Activated T-cell treated with anti-CD3 and anti-CD28 coated beads, Interleukin-2, amount 50 U/mL, for 4 hours (primary cell): ENCODE results near the gene UBE2E2. TPM values are rescaled to one million over a fixed set of nuclear protein-coding genes. Genes with fewer than 3 reads are reported as not detected.

Source experiments
- ATAC-seq, 2 donors: fragments of 200-7000 bp; cut with Tn5 transposase; one replicate each; pipeline ENCODE4 v1.10.0; 2021
- DNase-seq: peaks from one replicate; pipeline ENCODE4 v3.0.0-alpha.2; 2020
- H3K27me3 Mint-ChIP-seq: one replicate; pipeline ENCODE4 v1.8.0; 2021; ENCODE audit warnings: low read depth, mixed read lengths
- H3K36me3 Mint-ChIP-seq: one replicate; pipeline ENCODE4 v1.8.0; 2022; ENCODE audit warnings: mixed read lengths; ENCODE audit not compliant: insufficient read depth
- H3K4me1 Mint-ChIP-seq: one replicate; pipeline ENCODE4 v1.8.0; 2021; ENCODE audit warnings: low read depth, mixed read lengths
- H3K4me3 Mint-ChIP-seq: one replicate; pipeline ENCODE4 v1.8.0; 2021; ENCODE audit warnings: mild to moderate bottlenecking, moderate library complexity, mixed read lengths
- H3K9me3 Mint-ChIP-seq: one replicate; pipeline ENCODE4 v1.8.0; 2021; ENCODE audit warnings: mixed read lengths
- total RNA-seq, 3 donors: library from RNA; stranded (reverse); gene quantifications; one replicate each; pipeline ENCODE4 v1.2.1, GENCODE V29; 2021

UBE2E2 gene
- total RNA-seq, 3 donors from 2014 or later: 8.7 to 11.5 (median 10.4) TPM

GRCh38 chr3:23240171-23240785 is 37.2 kb downstream of the UBE2E2 start:
- Mint-ChIP-seq H3K9me3 (no peaks in the 10 kb centered on the region), H3K4me1 (peaks cover 11% of the 10 kb centered on the region), H3K4me3 (no peak overlapping the region), H3K27me3 (no peaks in the 10 kb centered on the region), H3K36me3 (no peaks in the 10 kb centered on the region)
- no peak for ATAC-seq
- DNase-seq: no peak

- ATAC-seq: no peak
- no peak for DNase-seq
- Mint-ChIP-seq H3K4me1 (peaks cover 5% of the 10 kb centered on the region), H3K36me3 (no peaks in the 10 kb centered on the region), H3K27me3 (no peaks in the 10 kb centered on the region), H3K4me3 (no peak overlapping the region), H3K9me3 (no peaks in the 10 kb centered on the region)
Measured at GRCh38 chr3:23241256-23241655, 38.1 kb downstream of the UBE2E2 start.

- peaks cover 5% of the 10 kb centered on the region for H3K4me1 Mint-ChIP-seq
- no peaks in the 10 kb centered on the region for H3K9me3 Mint-ChIP-seq
- DNase-seq: no peak
- no peak overlapping the region for H3K4me3 Mint-ChIP-seq
- no peak for ATAC-seq
- H3K36me3 Mint-ChIP-seq: no peaks in the 10 kb centered on the region
- H3K27me3 Mint-ChIP-seq: no peaks in the 10 kb centered on the region
Measured at GRCh38 chr3:23242106-23242505, 39.0 kb downstream of the UBE2E2 start.

- Mint-ChIP-seq H3K4me3 (no peak overlapping the region), H3K36me3 (peaks cover 2% of the 10 kb centered on the region), H3K9me3 (no peaks in the 10 kb centered on the region), H3K4me1 (peaks cover 1% of the 10 kb centered on the region), H3K27me3 (no peaks in the 10 kb centered on the region)
- DNase-seq (no peak), ATAC-seq (no peak)
Measured at GRCh38 chr3:23244324-23245041, 41.4 kb downstream of the UBE2E2 start.

- H3K4me1 Mint-ChIP-seq: peaks cover 11% of the 10 kb centered on the region
- H3K4me3 Mint-ChIP-seq: no peak overlapping the region
- H3K27me3 Mint-ChIP-seq: no peaks in the 10 kb centered on the region
- H3K9me3 Mint-ChIP-seq: no peaks in the 10 kb centered on the region
- H3K36me3 Mint-ChIP-seq: peaks cover 2% of the 10 kb centered on the region
- no peak for DNase-seq
- no peak for ATAC-seq
Measured at GRCh38 chr3:23246651-23247050, 43.5 kb downstream of the UBE2E2 start.

- peaks cover 9% of the 10 kb centered on the region for H3K4me1 Mint-ChIP-seq
- H3K4me3 Mint-ChIP-seq: no peak overlapping the region
- no peaks in the 10 kb centered on the region for H3K9me3 Mint-ChIP-seq
- ATAC-seq: no peak
- peaks cover 2% of the 10 kb centered on the region for H3K36me3 Mint-ChIP-seq
- no peak for DNase-seq
- H3K27me3 Mint-ChIP-seq: no peaks in the 10 kb centered on the region
Measured at GRCh38 chr3:23248594-23249131, 45.5 kb downstream of the UBE2E2 start.

GRCh38 chr3:23249961-23250360 is 46.8 kb downstream of the UBE2E2 start:
- peak; percentile 69 to 78 for ATAC-seq
- H3K36me3 Mint-ChIP-seq: peaks cover 2% of the 10 kb centered on the region

GRCh38 chr3:23252122-23252521 is 49.0 kb downstream of the UBE2E2 start:
- Mint-ChIP-seq H3K9me3 (no peaks in the 10 kb centered on the region), H3K4me1 (peaks cover 15% of the 10 kb centered on the region), H3K4me3 (no peak overlapping the region), H3K36me3 (peaks cover 2% of the 10 kb centered on the region), H3K27me3 (no peaks in the 10 kb centered on the region)
- ATAC-seq (no peak), DNase-seq (no peak)

More at GRCh38 chr3:23249961-23250360, 46.8 kb downstream of the UBE2E2 start:
- DNase-seq: no peak
- Mint-ChIP-seq H3K27me3 (no peaks in the 10 kb centered on the region), H3K4me3 (no peak overlapping the region), H3K4me1 (peaks cover 13% of the 10 kb centered on the region), H3K9me3 (no peaks in the 10 kb centered on the region)

- Mint-ChIP-seq H3K36me3 (peaks cover 4% of the 10 kb centered on the region), H3K4me3 (no peak overlapping the region)
- peak; percentile 31 to 33 for ATAC-seq
Measured at GRCh38 chr3:23253214-23253613, 50.1 kb downstream of the UBE2E2 start.

GRCh38 chr3:23254282-23254681 is 51.2 kb downstream of the UBE2E2 start:
- peaks cover 2% of the 10 kb centered on the region for H3K36me3 Mint-ChIP-seq
- H3K9me3 Mint-ChIP-seq: peaks cover 4% of the 10 kb centered on the region
- no peaks in the 10 kb centered on the region for H3K27me3 Mint-ChIP-seq
- H3K4me3 Mint-ChIP-seq: no peak overlapping the region
- H3K4me1 Mint-ChIP-seq: peaks cover 15% of the 10 kb centered on the region
- ATAC-seq: no peak
- DNase-seq: no peak

More at GRCh38 chr3:23253214-23253613, 50.1 kb downstream of the UBE2E2 start:
- Mint-ChIP-seq H3K27me3 (no peaks in the 10 kb centered on the region), H3K9me3 (peaks cover 4% of the 10 kb centered on the region), H3K4me1 (peaks cover 15% of the 10 kb centered on the region)
- no peak for DNase-seq

- no peaks in the 10 kb centered on the region for H3K27me3 Mint-ChIP-seq
- peaks cover 2% of the 10 kb centered on the region for H3K36me3 Mint-ChIP-seq
- peaks cover 14% of the 10 kb centered on the region for H3K4me1 Mint-ChIP-seq
- ATAC-seq: no peak
- H3K4me3 Mint-ChIP-seq: no peak overlapping the region
- H3K9me3 Mint-ChIP-seq: peaks cover 4% of the 10 kb centered on the region
- DNase-seq: no peak
Measured at GRCh38 chr3:23254835-23255234, 51.7 kb downstream of the UBE2E2 start.

GRCh38 chr3:23256741-23257435 is 53.8 kb downstream of the UBE2E2 start:
- peaks cover 4% of the 10 kb centered on the region for H3K9me3 Mint-ChIP-seq
- H3K27me3 Mint-ChIP-seq: no peaks in the 10 kb centered on the region
- H3K4me3 Mint-ChIP-seq: no peak overlapping the region
- H3K4me1 Mint-ChIP-seq: peaks cover 6% of the 10 kb centered on the region
- DNase-seq (no peak), ATAC-seq (no peak)
- H3K36me3 Mint-ChIP-seq: peaks cover 2% of the 10 kb centered on the region

GRCh38 chr3:23258110-23258509 is 55.0 kb downstream of the UBE2E2 start:
- H3K27me3 Mint-ChIP-seq: no peaks in the 10 kb centered on the region
- no peak overlapping the region for H3K4me3 Mint-ChIP-seq
- peaks cover 2% of the 10 kb centered on the region for H3K36me3 Mint-ChIP-seq
- peaks cover 6% of the 10 kb centered on the region for H3K4me1 Mint-ChIP-seq
- no peak for ATAC-seq
- peaks cover 4% of the 10 kb centered on the region for H3K9me3 Mint-ChIP-seq
- no peak for DNase-seq

- no peak overlapping the region for H3K4me3 Mint-ChIP-seq
- no peaks in the 10 kb centered on the region for H3K27me3 Mint-ChIP-seq
- peaks cover 4% of the 10 kb centered on the region for H3K4me1 Mint-ChIP-seq
- peaks cover 2% of the 10 kb centered on the region for H3K36me3 Mint-ChIP-seq
- no peak for DNase-seq
- ATAC-seq: no peak
- H3K9me3 Mint-ChIP-seq: peaks cover 4% of the 10 kb centered on the region
Measured at GRCh38 chr3:23259515-23259914, 56.4 kb downstream of the UBE2E2 start.
